ENCODE results near the gene EYS. TPM values are rescaled to one million over a fixed set of nuclear protein-coding genes. Genes with fewer than 3 reads are reported as not detected.

The EYS gene
- polyA plus RNA-seq, 2 of the 4 experiments (the other 2 are of a cell fraction) = 0.03 to 0.06 TPM

DNA sequence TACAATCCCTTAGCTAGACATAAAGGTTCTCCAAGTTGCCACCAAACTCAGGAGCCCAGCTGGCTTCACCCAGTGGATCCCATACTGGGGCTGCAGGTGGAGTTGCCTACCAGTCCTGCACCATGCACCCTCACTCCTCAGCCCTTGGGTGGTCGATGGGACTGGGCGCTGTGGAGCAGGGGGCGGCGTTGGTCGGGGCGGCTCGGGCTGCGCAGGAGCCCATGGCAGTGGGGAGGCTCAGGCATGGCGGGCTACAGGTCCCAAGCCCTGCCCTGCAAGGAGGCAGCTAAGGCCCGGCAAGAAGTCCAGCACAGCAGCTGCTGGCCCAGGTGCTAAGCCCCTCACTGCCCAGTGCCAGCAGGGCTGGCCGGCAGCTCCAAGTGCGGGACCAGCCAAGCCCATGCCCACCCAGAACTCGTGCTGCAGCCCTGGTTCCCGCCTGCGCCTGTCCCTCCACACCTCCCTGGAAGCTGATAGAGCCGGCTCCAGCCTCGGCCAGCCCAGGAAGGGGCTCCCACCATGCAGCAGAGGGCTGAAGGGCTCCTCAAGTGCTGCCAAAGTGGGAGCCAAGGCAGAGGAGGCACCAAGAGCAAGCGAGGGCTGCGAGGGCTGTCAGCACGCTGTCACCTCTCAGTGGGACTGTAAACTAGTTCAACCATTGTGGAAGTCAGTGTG lies 1159.3 kb downstream of the EYS start:
- TF ChIP-seq HDAC2 (IDR thresholded peaks at IDR 0.05) (no peak), RCOR1 (IDR thresholded peaks at IDR 0.05; ENCODE audit: low read depth, low read length) (no peak), CBX2 (IDR thresholded peaks at IDR 0.05; ENCODE audit: borderline replicate concordance, low read depth) (no peak), HOXB13 (CRISPR knock-in tag; IDR thresholded peaks at IDR 0.05; ENCODE audit: low read depth) (no peak), EHF (CRISPR knock-in tag; IDR thresholded peaks at IDR 0.05) (no peak), FOXS1 (CRISPR knock-in tag; IDR thresholded peaks at IDR 0.05) (no peak), ZFP36 (IDR thresholded peaks at IDR 0.05; ENCODE audit: borderline replicate concordance, partially characterized antibody) (no peak), RAD21 (conservative IDR thresholded peaks at IDR 0.05 in 1 of 2, IDR thresholded peaks at IDR 0.05 in 1 of 2) (no peak), ESRRA (IDR thresholded peaks at IDR 0.05; ENCODE audit: borderline replicate concordance, low read length) (no peak), SMC3 (IDR thresholded peaks at IDR 0.05) (no peak), ZSCAN20 (CRISPR knock-in tag; IDR thresholded peaks at IDR 0.05) (no peak), CHD4 (IDR thresholded peaks at IDR 0.05; ENCODE audit: borderline replicate concordance) (no peak)
- H3K9me3 ChIP-seq = no peaks in the 10 kb centered on the region
- ChIA-PET POLR2A (no interaction called here), CTCF (no interaction called here)
- 84% methylated on average over 8 of the region's 20 CpGs for WGBS (ENCODE audit: missing lambda C conversion rate)
- no peak for ATAC-seq
- FAIRE-seq = no peak
- H3K4me1 ChIP-seq = no peaks in the 10 kb centered on the region
- no peak overlapping the region for H3K4me2 ChIP-seq
- DNase-seq (ENCODE audit: low read depth in 1 of 2, low spot score in 1 of 2) = no peak
- no peak overlapping the region for H3K27ac ChIP-seq
- H3K4me3 ChIP-seq = no peak overlapping the region

- FAIRE-seq (no peak), ATAC-seq (no peak)
Observed at GRCh38 chr6:64539917-64540316, 1167.1 kb downstream of the EYS start.

GRCh38 chr6:64538722-64539121 lies 1168.3 kb downstream of the EYS start:
- no peak for FAIRE-seq
- Histone ChIP-seq H3K4me3 (no peak overlapping the region), H3K4me1 (no peaks in the 10 kb centered on the region), H3K4me2 (no peak overlapping the region), H3K9me3 (no peaks in the 10 kb centered on the region), H3K27ac (no peak overlapping the region)
- ChIA-PET POLR2A (no interaction called here), CTCF (no interaction called here)
- WGBS (ENCODE audit: missing lambda C conversion rate) = 73% methylated on average over 4 of the region's 4 CpGs
- no peak for ATAC-seq
- TF ChIP-seq E2F6 (IDR thresholded peaks at IDR 0.05; ENCODE audit: borderline replicate concordance, low read depth) = no peak
- TF ChIP-seq RNF2 (IDR thresholded peaks at IDR 0.05; ENCODE audit: borderline replicate concordance, low read depth) = no peak
- no peak for TF ChIP-seq JUNB (IDR thresholded peaks at IDR 0.05)
- TF ChIP-seq GATA3 (IDR thresholded peaks at IDR 0.05; ENCODE audit: borderline replicate concordance) = no peak
- no peak for TF ChIP-seq RAD21 (conservative IDR thresholded peaks at IDR 0.05 in 1 of 2, IDR thresholded peaks at IDR 0.05 in 1 of 2)
- TF ChIP-seq HOXB5 (CRISPR knock-in tag; IDR thresholded peaks at IDR 0.05) = no peak
- no peak for TF ChIP-seq ATOH8 (CRISPR knock-in tag; IDR thresholded peaks at IDR 0.05; ENCODE audit: low read depth)
- no peak for TF ChIP-seq ZC3H11A (IDR thresholded peaks at IDR 0.05)
- DNase-seq (ENCODE audit: low read depth in 1 of 2, low spot score in 1 of 2) = no peak

More at GRCh38 chr6:64539917-64540316, 1167.1 kb downstream of the EYS start:
- no peaks in the 10 kb centered on the region for H3K9me3 ChIP-seq
- TF ChIP-seq RARB (CRISPR knock-in tag; IDR thresholded peaks at IDR 0.05) (no peak), HOXA7 (CRISPR knock-in tag; IDR thresholded peaks at IDR 0.05) (no peak), EP300 (IDR thresholded peaks at IDR 0.05) (no peak), E2F6 (IDR thresholded peaks at IDR 0.05; ENCODE audit: borderline replicate concordance, low read depth) (no peak), CBX2 (IDR thresholded peaks at IDR 0.05; ENCODE audit: borderline replicate concordance, low read depth) (no peak), JUNB (IDR thresholded peaks at IDR 0.05) (no peak), JUN (IDR thresholded peaks at IDR 0.05) (no peak), BHLHE40 (IDR thresholded peaks at IDR 0.05; ENCODE audit: low read depth, low read length) (no peak), CBX8 (IDR thresholded peaks at IDR 0.05) (no peak), ZFP36 (IDR thresholded peaks at IDR 0.05; ENCODE audit: borderline replicate concordance, partially characterized antibody) (no peak), POLR2AphosphoS2 (conservative IDR thresholded peaks at IDR 0.05; ENCODE audit: low read length) (no peak)
- POLR2A ChIA-PET = no interaction called here
- 51% methylated on average over 2 of the region's 2 CpGs for WGBS (ENCODE audit: missing lambda C conversion rate)
- H3K4me2 ChIP-seq = no peak overlapping the region
- no peak overlapping the region for H3K27ac ChIP-seq
- H3K4me1 ChIP-seq = no peaks in the 10 kb centered on the region
- CTCF ChIA-PET = no interaction called here
- no peak overlapping the region for H3K4me3 ChIP-seq
- DNase-seq (ENCODE audit: low read depth in 1 of 2, low spot score in 1 of 2) = no peak

Data from A549 (cell line).